ENCODE data around the gene IL36B. TPM values are rescaled to one million over a fixed set of nuclear protein-coding genes. Genes with fewer than 3 reads are reported as not detected.

The IL36B gene
- total and polyA plus RNA-seq, 9 of the 15 experiments (the other 6 are each of a cell fraction or from before 2014, with no cell fraction given) = not detected

DNA sequence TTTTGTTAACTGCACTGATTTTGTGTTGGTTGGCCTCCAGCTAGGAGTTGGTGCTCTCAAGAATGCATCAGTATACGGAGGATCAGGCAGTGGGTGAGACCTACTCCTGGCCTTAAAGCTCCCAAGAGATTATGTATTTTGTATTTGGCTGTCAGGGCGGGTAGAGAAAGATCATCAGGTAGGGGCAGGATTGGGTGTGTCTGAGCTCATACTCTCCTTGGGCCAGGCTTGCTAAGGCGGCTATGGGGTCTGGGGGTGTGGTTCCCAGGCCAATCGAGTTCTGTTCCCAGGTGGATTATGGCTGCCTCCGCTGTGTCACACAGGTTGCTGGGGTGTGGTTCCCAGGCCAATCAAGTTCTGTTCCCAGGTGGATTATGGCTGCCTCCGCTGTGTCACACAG, 45.9 kb upstream of the IL36B start:
- FAIRE-seq (no peak), DNase-seq (ENCODE audit: extremely low read depth in 1 of 4, low spot score in 3 of 4) (no peak), ATAC-seq (no peak)
- in situ Hi-C loops (cut with MboI) = no loop called here
- Histone ChIP-seq H3K9me3 (replicated peaks; ENCODE audit: control insufficient read depth, insufficient read depth, low read depth, low read length) (0 out of 2 replicates have a peak, but pooled peaks cover 2% of the 10 kb centered on the region), H3K27ac (ENCODE audit: extremely low read depth, low read depth, low read length) (no peak overlapping the region), H3K9me1 (ENCODE audit: control insufficient read depth, insufficient read depth, low read length) (no peaks in the 10 kb centered on the region), H3K27me3 (ENCODE audit: control insufficient read depth in 2 of 2, insufficient read depth in 2 of 2, low read length in 2 of 2) (peaks cover 16 to 31% of the 10 kb centered on the region in 2 experiments), H3K9ac (ENCODE audit: insufficient read depth in 1 of 2, low read depth in 2 of 2, low read length in 2 of 2) (no peak overlapping the region), H3K4me3 (no peak overlapping the region), H3K4me1 (replicated peaks in 1 of 2; ENCODE audit: control insufficient read depth in 2 of 2, insufficient read depth in 2 of 2, low read length in 2 of 2) (no peaks in the 10 kb centered on the region; a peak in 1 of 5 replicates), H3K4me2 (ENCODE audit: insufficient read depth, low read length) (no peak overlapping the region), H3K36me3 (ENCODE audit: control insufficient read depth, insufficient read depth, low read length) (no peaks in the 10 kb centered on the region), H2AFZ (ENCODE audit: low read depth, low read length) (no peak overlapping the region), H3K79me2 (ENCODE audit: control insufficient read depth, insufficient read depth, low read length) (no peaks in the 10 kb centered on the region), H4K20me1 (replicated peaks; ENCODE audit: control insufficient read depth, insufficient read depth, low read length) (no peaks in the 10 kb centered on the region)
- no TSS peak for BruUV-seq (replicated peaks)
- intact Hi-C loops (cut with micrococcal nuclease) = no loop called here
- ChIA-PET CTCF (ENCODE audit: low intra/inter-chr PET ratio) (interaction anchor here (0.6 kb wide), 1 partner anchor 96 kb away, joined by 3 read pairs; no protein-coding TSS in a partner anchor), POLR2A (interaction anchor here (0.6 kb wide), 1 partner anchor 136 kb away, joined by 3 read pairs; no protein-coding TSS in a partner anchor)
- 4% methylated on average over 6 of the region's 6 CpGs for WGBS (ENCODE audit: insufficient coverage, low coverage, missing lambda C conversion rate)
- TF ChIP-seq SMARCA5 (IDR thresholded peaks at IDR 0.05) = no peak
- TF ChIP-seq, protein P1, sequence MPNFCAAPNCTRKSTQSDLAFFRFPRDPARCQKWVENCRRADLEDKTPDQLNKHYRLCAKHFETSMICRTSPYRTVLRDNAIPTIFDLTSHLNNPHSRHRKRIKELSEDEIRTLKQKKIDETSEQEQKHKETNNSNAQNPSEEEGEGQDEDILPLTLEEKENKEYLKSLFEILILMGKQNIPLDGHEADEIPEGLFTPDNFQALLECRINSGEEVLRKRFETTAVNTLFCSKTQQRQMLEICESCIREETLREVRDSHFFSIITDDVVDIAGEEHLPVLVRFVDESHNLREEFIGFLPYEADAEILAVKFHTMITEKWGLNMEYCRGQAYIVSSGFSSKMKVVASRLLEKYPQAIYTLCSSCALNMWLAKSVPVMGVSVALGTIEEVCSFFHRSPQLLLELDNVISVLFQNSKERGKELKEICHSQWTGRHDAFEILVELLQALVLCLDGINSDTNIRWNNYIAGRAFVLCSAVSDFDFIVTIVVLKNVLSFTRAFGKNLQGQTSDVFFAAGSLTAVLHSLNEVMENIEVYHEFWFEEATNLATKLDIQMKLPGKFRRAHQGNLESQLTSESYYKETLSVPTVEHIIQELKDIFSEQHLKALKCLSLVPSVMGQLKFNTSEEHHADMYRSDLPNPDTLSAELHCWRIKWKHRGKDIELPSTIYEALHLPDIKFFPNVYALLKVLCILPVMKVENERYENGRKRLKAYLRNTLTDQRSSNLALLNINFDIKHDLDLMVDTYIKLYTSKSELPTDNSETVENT (CRISPR knock-in tag; IDR thresholded peaks at IDR 0.05) = no peak

DNA sequence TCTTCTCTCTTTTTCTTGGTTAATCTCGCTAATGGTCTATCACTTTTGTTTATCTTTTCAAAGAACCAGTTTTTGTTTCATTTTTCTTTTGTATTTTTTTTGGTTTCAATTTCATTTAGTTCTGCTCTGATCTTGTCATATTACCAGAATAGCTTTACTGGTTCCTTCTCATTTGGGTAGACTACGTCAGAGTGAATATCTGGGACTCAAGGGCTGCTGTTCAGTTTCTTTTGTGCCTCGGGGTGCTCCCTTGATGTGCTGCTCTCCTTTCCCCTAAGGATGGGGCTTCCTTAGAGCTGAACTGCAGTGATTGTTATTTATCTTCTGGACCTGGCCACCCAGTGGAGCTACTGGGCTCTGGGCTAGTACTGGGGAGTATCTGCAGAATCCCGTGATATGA, 45.4 kb upstream of the IL36B start:
- Histone ChIP-seq H3K36me3 (ENCODE audit: control insufficient read depth, insufficient read depth, low read length) (no peaks in the 10 kb centered on the region), H3K4me2 (ENCODE audit: insufficient read depth, low read length) (no peak overlapping the region)

More for the DNA sequence above, 45.4 kb upstream of the IL36B start:
- H3K4me3 ChIP-seq = no peak overlapping the region
- BruUV-seq (replicated peaks) = no TSS peak
- H3K9me3 ChIP-seq (replicated peaks; ENCODE audit: control insufficient read depth, insufficient read depth, low read depth, low read length) = 0 out of 2 replicates have a peak, but pooled peaks cover 2% of the 10 kb centered on the region
- no peaks in the 10 kb centered on the region for H4K20me1 ChIP-seq (replicated peaks; ENCODE audit: control insufficient read depth, insufficient read depth, low read length)
- in situ Hi-C loops (cut with MboI) (no loop called here), intact Hi-C loops (cut with micrococcal nuclease) (no loop called here)
- DNase-seq (ENCODE audit: extremely low read depth in 1 of 4, low spot score in 3 of 4) = no peak
- no peak overlapping the region for H2AFZ ChIP-seq (ENCODE audit: low read depth, low read length)
- no peak for FAIRE-seq
- ChIA-PET CTCF (ENCODE audit: low intra/inter-chr PET ratio) (no interaction called here), POLR2A (no interaction called here)
- TF ChIP-seq ASH1L (IDR thresholded peaks at IDR 0.05; ENCODE audit: borderline replicate concordance, low read depth, partially characterized antibody) = no peak
- no peak for TF ChIP-seq MEIS2 (IDR thresholded peaks at IDR 0.05; ENCODE audit: partially characterized antibody)
- peaks cover 16 to 32% of the 10 kb centered on the region in 2 experiments for H3K27me3 ChIP-seq (ENCODE audit: control insufficient read depth in 2 of 2, insufficient read depth in 2 of 2, low read length in 2 of 2)
- WGBS (ENCODE audit: insufficient coverage, low coverage, missing lambda C conversion rate) = 3% methylated on average over 4 of the region's 4 CpGs
- no peak overlapping the region for H3K27ac ChIP-seq (ENCODE audit: extremely low read depth, low read depth, low read length)
- H3K9me1 ChIP-seq (ENCODE audit: control insufficient read depth, insufficient read depth, low read length) = no peaks in the 10 kb centered on the region
- H3K4me1 ChIP-seq (replicated peaks in 1 of 2; ENCODE audit: control insufficient read depth in 2 of 2, insufficient read depth in 2 of 2, low read length in 2 of 2) = no peaks in the 10 kb centered on the region; a peak in 1 of 5 replicates
- no peak for ATAC-seq
- no peak overlapping the region for H3K9ac ChIP-seq (ENCODE audit: insufficient read depth in 1 of 2, low read depth in 2 of 2, low read length in 2 of 2)
- H3K79me2 ChIP-seq (ENCODE audit: control insufficient read depth, insufficient read depth, low read length) = no peaks in the 10 kb centered on the region
